22Rv1 (cell line): ENCODE data around the gene BRAT1.

ENCODE experiments used
- H3K27ac ChIP-seq: fragments of 450-650 bp; 2 replicates; pipeline ENCODE4 v1.5.1; 2017
- ZFX ChIP-seq: fragments of 450-650 bp; IDR thresholded peaks from 2 replicates; pipeline ENCODE4 v1.6.1; 2017; ENCODE audit warnings: antibody characterized with exemption, borderline replicate concordance

The BRAT1 gene

DNA sequence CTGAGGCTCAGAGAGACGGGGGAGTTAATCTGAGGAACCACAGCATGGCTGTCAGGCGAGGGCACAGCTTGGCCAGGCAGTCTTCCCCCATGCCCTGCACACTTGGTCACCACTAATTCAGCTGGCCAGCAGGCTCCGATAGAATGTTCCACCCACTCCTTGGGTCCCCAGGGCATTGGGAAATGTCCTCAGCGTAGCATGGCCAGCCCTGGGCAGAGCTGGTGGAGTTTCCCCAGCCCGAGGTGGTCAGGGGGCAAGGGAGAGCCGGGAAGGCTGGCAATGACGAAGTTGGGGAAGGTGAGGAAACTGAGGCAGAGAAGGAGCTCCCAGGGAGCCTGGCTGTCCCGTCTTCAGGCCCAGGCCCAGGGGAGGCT lies 67.1 kb downstream of the BRAT1 start:
- no peak overlapping the region for H3K27ac ChIP-seq
- TF ChIP-seq ZFX = no peak
